ENCODE results near the gene SPAG9.

Gene SPAG9, protein sequence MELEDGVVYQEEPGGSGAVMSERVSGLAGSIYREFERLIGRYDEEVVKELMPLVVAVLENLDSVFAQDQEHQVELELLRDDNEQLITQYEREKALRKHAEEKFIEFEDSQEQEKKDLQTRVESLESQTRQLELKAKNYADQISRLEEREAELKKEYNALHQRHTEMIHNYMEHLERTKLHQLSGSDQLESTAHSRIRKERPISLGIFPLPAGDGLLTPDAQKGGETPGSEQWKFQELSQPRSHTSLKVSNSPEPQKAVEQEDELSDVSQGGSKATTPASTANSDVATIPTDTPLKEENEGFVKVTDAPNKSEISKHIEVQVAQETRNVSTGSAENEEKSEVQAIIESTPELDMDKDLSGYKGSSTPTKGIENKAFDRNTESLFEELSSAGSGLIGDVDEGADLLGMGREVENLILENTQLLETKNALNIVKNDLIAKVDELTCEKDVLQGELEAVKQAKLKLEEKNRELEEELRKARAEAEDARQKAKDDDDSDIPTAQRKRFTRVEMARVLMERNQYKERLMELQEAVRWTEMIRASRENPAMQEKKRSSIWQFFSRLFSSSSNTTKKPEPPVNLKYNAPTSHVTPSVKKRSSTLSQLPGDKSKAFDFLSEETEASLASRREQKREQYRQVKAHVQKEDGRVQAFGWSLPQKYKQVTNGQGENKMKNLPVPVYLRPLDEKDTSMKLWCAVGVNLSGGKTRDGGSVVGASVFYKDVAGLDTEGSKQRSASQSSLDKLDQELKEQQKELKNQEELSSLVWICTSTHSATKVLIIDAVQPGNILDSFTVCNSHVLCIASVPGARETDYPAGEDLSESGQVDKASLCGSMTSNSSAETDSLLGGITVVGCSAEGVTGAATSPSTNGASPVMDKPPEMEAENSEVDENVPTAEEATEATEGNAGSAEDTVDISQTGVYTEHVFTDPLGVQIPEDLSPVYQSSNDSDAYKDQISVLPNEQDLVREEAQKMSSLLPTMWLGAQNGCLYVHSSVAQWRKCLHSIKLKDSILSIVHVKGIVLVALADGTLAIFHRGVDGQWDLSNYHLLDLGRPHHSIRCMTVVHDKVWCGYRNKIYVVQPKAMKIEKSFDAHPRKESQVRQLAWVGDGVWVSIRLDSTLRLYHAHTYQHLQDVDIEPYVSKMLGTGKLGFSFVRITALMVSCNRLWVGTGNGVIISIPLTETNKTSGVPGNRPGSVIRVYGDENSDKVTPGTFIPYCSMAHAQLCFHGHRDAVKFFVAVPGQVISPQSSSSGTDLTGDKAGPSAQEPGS (N-terminal part only)

DNA sequence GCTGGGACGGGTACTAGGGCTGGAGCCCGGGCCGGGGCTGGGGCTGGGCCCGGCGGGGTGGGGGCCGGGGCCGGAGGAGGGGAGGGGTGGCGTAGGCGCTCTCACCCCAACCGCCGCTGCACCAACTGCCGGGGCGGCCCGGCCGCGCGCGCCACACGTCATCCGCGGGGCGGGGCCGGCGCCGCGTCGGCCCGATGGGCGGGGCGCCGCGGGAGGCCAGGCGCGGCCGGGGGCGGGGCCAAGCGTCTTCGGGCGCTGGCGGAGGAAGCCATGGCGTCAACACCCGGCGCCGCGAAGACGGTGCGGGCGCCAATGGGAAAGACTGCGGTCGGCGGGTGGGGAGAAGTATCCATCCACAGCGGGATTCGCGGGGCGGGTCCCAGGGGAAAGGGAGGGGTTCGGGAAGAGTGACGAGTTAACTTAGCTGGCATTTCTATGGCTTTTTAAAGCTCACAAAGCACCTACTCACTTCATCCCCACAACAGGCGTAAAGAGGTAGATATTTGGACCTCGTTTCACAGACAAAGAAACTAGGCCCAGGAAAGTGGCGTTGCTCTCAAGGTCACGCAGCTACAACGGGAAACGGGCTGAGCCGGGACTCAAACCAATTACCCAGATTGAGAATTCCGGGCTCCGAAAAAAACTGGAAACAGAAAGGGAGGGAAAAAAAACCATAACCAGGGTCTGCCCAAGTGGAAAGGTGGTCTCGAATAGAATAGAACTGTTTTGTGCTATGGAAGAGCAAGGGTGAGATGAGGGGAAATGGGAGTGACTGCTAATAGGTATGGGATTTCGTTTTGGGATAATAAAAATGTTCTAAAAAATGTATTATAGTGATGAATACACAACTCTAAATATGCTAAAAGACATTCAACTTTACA lies at the start of gene SPAG9:
TSS of gene SPAG9 (minus strand) at position 130 of the 881 bp plus-strand sequence. CDS start 212 bp downstream, outside the sequence.
- peak; percentile 85 for DNase-seq (ENCODE audit: low spot score)

DNA sequence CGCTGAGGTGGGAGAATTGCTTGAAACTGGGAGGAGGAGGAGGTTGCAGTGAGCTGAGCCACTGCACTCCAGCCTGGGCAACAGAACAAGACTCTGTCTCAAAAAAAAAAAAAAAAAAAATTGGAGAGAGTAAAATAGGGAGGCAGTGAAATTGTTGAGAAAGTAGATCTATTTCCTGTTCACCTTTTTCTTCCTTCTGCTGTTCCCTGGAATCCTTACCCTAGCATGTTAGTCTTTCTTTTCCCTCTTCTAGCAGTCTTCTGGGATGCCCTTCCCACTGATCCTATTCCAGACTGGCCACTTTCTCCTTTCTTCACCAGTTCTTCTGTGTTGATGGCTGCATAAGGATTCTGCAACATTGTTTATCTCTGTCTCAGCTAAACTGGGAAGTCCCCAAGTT lies 48.7 kb upstream of the SPAG9 start:
- DNase-seq (ENCODE audit: low spot score) = no peak

DNA sequence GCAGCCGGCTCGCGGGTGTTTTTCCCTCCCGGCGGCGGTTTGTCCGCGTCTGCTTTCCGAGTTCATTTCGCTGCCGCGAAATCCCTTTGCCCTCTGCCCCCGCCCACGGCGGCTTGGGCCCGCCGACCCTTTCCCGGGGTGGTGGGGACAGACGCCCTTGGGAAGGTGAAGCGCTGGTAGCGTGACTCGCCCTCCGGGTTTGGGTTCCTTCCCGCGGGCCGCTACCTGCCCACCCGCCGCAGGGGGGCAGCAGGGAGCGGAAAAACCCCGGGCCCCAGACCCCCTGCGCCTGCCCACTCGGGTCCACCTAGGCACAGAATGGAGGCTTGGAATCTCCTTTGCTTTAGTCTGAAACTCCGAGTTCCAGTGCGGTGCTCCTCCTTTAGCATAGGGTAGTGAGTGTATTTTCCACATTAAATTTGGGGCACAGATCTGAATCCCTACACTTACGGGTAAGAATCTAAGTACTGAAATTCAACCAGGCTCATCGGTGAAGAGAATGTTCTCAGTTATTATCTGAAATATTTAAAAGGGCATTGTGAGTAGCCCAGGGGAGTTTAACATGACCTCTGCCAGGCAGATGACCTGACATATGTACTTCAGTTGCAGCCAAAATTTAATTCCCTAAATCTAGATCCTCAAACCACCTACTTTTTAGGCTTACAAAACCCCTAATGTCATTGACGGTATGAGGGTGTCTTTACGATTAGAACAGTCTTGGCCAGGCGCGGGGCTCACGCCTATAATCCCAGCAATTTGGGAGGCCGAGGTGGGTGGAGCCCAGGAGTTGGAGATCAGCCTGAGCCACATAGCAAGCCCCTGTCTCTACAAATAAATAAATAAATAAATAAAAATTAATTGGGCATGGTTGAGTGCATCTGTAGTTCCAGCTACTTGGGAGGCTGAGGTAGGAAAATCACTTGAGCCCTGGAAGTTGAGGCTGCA lies 46.6 kb upstream of the SPAG9 start:
- DNase-seq (ENCODE audit: low spot score) = peak; percentile 53

DNA sequence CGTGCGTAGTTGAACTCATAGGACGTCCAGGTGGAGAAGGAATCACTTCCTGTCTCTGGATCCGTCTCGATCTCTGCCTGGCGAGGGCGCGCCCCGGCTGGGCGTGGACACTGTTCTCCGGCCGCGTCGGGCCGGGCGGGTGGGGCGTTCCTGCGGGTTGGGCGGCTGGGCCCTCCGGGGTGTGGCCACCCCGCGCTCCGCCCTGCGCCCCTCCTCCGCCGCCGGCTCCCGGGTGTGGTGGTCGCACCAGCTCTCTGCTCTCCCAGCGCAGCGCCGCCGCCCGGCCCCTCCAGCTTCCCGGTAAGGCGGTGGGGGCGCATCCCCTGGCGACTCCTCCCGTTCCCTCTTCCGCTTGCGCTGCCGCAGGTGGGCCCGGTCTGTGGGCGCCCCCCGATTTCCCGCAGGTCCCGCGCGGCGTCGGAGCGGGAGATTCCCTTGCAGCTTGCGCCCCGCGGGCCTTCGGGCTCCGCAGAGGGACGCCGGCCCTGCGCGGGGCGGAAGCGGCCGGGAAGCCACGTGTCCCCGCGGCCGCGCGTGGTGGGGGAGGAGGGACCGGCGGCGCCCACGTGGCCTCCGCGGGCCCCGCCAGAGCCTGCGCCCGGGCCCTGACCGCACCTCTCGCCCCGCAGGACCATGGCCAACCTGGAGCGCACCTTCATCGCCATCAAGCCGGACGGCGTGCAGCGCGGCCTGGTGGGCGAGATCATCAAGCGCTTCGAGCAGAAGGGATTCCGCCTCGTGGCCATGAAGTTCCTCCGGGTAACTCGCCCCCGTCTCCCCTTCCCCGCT lies 45.7 kb upstream of the SPAG9 start, which contains the start of gene NME2:
TSS of gene NME2 (plus strand) at position 214 of the 789 bp plus-strand sequence. CDS start at position 634, 420 bp downstream.
- peak; percentile 53 for DNase-seq (ENCODE audit: low spot score)

DNA sequence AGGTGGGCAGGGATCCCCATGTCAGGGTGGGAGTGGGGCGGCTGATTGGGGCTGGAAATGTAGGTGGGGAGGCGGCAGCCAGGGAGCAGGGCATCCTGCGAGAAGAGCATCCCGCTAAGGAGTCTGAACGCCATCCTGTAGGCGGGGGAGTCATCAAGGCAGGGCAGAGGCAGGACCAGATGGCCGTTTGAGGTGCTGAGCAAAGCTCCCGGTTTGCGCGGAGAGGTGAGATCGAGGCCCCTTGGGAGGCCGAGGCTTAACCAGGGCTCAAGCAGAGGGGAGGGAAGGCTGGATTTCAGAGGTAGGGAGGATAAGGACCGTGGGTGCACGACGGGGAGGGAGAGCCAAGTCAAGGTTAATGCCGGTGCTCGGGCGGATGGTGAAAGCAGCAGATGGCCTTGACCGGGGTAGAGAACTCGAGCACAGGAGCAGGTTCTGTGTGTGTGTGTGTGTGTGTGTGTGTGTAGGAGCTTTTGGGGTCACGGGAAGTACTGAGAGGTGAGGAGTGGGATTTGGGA lies 45.1 kb upstream of the SPAG9 start:
- no peak for DNase-seq (ENCODE audit: low spot score)

DNA sequence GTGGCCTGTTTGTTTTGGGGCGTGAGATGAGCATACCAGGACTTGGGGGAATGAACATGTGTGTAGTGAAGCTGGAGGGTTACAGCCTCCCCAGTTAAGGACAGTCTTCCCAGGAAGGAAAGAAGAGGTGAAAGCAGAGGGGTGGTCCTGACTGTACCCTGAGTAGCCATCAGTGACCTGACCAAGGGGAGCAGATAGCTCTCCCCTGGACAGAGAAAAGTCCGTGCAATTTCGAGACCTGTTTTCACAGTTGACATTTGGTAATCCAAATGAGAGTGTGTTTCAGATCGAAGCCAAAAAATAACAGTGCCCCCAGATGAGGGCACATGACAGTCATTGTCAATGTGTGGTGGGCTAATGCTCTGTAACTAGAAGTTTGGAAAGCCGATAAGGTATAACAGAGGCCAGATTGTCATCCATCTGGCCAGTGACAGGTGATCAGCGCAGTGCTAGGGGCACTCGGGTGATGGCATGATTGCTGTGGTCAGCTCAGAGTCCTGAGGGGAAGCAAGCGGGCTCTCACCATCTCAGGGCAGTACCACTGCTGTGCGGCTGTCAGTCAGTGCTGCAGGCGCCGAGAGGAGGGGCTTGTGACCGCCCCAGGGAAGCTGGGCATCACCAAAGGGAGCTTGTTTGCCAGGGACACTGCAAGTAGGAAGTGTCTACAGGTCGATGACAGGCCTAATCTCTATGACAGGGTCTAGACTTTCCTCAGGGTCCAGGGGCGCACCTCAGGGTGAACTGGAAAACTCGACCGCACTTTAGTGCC lies 44.4 kb upstream of the SPAG9 start:
- DNase-seq (ENCODE audit: low spot score) = no peak

DNA sequence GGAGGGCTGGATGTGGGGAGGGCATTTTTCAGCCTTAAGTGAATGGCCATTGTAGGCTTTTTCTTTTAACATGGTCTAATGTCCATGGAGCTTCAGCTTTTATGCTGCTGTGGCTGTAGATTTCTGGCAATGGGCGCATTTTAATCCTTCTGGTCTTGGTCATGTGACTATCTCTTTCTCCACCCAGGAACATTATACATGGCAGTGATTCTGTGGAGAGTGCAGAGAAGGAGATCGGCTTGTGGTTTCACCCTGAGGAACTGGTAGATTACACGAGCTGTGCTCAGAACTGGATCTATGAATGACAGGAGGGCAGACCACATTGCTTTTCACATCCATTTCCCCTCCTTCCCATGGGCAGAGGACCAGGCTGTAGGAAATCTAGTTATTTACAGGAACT lies 40.9 kb upstream of the SPAG9 start:
- no peak for DNase-seq (ENCODE audit: low spot score)

DNA sequence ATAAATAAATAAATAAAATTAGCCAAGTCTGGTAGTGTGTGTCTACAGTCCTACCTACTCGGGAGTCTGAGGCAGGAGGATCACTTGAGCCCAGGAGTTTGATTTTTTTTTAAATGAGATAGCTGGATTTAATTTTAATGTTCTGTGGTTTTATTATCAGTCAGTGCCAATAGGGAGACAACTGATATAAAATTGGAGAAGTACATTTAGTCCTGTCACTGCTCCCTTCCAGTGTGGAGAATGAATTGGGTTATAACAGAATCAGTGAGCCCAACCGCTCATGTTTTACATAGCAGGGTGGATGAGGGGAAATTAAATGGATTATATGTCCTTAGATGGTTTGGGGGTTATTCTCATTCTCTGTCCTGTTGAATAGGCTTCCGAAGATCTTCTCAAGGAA lies 38.9 kb upstream of the SPAG9 start:
- DNase-seq (ENCODE audit: low spot score) = no peak

DNA sequence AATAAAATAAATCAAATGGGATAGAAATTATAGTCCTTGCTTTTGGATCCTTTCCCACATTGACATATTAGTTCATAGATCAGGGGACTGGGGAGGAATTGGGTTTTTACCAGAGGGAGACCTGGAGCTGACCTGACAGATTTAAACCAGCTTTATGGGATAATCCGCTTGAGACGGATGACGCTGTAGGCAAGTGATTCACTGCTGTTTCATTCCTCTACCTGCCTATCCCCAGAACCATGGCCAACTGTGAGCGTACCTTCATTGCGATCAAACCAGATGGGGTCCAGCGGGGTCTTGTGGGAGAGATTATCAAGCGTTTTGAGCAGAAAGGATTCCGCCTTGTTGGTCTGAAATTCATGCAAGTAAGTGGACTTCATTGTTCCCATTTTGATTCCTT lies 34.7 kb upstream of the SPAG9 start:
- DNase-seq (ENCODE audit: low spot score) = no peak

DNA sequence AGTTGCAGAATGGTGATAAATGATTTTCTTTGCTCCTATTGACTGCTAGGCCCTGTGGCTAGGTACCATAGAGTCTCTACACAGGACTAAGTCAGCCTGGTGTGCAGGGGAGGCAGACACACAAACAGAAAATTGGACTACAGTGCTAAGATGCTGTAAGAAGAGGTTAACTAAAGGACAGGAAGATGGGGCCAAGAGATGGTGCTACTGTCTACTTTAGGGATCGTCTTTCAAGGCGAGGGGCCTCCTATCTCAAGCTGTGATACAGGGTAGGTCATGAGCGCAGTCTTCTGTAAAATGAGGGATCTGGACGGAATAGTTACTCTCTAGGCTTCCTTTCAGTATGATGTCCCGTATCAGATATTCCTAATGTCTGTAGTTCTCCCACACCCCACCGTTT lies 33.5 kb upstream of the SPAG9 start:
- no peak for DNase-seq (ENCODE audit: low spot score)

DNA sequence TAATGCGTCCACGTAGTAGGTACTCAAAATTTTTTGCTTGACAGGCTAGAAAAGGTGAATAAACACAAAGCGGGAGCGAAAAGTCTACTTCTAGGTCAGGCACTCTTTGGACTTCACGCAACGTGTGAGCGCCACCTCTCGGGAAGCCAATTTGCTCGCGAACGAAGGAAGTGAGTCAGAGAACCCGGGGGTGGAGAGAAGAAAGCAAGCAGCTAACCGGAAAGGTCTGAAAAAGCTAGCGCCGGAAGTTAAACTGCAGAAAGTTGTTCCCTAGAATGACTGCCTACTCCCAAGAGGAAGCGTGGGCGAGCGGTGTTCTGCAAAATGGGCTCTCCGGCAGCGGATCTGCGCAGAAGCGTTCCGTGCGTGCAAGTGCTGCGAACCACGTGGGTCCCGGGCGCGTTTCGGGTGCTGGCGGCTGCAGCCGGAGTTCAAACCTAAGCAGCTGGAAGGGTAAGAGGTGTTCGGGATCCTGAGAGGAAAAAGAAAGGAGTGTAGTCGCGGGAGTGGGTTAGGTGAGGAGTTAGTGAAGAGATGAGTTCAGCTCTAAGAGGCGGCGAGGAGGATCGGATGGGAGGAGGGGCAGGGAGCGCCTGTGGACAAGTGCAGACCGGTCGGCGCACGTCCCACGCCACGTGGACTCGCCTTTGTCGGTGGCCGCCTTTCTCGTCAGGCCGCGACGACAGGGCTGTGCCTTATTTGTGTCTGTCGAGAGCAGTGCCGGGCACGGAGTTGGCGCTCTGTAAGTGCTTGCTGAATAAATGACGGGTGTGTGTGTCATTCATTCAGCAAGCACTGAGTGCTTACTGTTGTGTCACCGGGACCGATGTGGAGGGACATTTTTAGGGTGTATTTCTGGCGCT lies 32.8 kb upstream of the SPAG9 start, which contains the start of gene NME1:
TSS of gene NME1 (plus strand) at position 350 of the 863 bp plus-strand sequence. CDS start 2,096 bp downstream, outside the sequence.
- peak; percentile 98 for DNase-seq (ENCODE audit: low spot score)

DNA sequence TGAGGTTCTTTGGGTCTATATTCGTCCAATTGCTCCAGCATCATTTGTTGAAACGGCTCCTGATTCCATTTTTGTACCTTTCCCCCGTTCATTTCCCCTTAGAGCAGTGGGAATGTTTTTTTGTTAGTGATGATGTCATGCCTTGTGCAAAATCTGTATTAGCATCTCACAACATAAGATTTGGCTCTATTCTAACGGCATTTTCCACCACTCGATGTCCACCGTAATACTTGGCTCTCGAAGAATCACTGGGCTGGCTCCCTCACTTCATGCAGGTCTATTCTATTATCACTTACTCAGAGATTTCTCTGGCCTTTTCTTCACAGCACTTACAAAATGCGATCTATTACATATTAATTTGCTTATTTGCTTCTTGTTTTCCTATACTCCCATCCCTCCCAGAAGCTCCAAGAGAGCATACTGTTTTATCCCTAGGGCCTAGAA lies 32.1 kb upstream of the SPAG9 start:
- DNase-seq (ENCODE audit: low spot score) = no peak

DNA sequence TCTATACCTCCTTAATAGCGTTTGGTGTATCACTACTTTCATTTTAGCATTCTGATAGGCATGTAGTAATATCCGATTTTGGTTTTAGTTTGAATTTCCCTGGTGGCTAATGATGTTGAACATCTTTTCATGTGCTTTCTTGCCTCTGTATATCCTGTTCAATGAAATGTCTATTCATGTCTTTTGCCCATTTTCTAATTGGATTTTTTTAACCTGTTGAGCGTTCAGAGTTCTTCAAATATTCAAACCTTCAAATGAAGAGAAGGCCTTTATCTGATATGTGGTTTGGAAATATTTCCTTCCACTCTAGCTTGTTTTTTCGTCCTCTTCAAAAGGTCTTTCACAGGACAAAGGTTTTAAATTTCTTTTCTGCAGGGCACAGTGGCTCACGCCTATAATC lies 30.3 kb upstream of the SPAG9 start:
- no peak for DNase-seq (ENCODE audit: low spot score)

DNA sequence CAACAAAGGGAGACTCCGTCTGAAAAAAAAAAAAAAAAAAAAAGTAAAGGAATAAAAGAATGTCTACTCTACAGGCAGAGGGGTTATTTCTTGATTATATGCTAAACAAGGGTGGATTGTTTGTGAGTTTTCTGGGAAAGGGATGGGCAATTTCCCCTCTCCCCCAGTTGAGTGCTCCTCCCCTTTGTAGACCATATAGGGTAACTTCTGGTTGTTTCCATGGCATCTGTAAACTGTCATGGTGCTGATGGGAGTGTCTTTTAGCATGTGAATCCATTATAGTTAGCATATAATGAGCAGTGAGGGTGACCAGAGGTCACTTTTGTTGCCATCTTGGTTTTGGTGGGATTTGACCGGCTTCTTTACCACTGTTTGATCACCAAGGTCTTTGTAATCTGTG lies 28.5 kb upstream of the SPAG9 start:
- DNase-seq (ENCODE audit: low spot score) = no peak

DNA sequence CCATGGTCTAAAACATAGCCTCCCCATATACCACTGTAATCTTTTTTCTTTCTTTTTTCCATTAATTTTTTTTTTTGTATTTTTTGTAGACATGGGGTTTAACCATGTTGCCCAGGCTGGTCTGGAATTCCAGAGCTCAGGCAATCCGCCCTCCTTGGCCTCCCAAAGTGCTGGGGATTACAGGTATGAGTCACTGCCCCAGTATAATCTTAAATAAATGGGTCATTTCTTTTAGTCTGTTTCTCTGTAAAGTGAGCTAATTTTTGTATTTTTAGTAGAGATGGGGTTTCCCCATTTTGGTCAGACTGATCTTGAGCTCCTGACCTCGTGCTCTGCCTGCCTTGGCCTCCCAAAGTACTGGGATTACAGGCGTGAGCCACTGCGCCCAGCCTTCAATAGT lies 27.0 kb upstream of the SPAG9 start:
- DNase-seq (ENCODE audit: low spot score) = no peak

DNA sequence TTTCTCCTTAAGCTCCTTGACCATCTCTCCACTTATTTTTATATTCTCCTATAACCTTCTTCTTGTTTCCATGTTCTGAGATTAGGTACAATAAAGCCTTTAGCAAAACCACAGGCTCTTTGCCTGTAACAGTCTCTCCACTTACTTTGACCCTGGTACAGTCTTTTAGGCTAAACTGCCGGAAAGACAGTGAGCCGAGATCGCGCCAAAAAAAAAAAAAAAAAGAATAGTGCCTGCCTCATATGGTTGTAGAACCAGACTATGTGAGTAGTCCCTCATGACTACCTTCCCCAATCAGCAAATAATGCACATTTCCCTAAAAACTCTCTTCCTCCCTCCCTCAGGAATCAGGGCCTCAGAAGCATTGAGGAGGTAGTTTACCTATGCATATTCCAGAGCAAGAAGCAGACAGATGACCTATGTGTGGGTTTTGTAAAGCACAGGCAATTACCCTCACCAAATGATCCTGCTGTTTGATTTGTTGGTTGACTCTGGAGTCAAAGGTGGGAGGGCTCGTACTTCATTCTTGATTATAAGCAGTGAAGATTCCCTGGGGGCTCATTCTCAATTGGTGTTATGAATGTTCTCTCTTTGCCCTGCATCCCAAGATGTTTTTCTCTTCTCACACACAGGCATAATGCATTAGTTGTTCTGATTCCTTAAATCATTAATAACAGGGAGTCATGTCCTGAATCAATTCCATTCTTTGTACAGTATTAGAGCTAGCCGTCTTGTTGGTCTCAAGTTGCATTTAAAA lies 23.8 kb upstream of the SPAG9 start:
- DNase-seq (ENCODE audit: low spot score) = no peak
